Skin of body (tissue), 3 donors: ENCODE results near the gene LCLAT1. TPM values are rescaled to one million over a fixed set of nuclear protein-coding genes. Genes with fewer than 3 reads are reported as not detected.

Source experiments
- DNase-seq: peaks from one replicate; lab custom pipeline; 2025; lab: John Stamatoyannopoulos, UW
- small RNA-seq: library from RNA; depleted of rRNA; stranded (forward); fragments of <200 nt; gene quantifications from one replicate; pipeline ENCODE3, GENCODE V24; 2014; ENCODE audit warnings: low replicate concordance
- total RNA-seq: library from RNA; depleted of rRNA; stranded (reverse); fragments of >200 nt; gene quantifications from one replicate; pipeline ENCODE4 v1.2.3, GENCODE V29; 2014

The LCLAT1 gene
- total RNA-seq, 1 donor from 2014 or later = 14.5 TPM

GRCh38 chr2:30691091-30691947 is 244.3 kb downstream of the LCLAT1 start:
- no peak for DNase-seq

- no peak for DNase-seq
Observed at GRCh38 chr2:30691948-30692828, 245.1 kb downstream of the LCLAT1 start.

GRCh38 chr2:30692829-30693275 is 245.8 kb downstream of the LCLAT1 start:
- no peak for DNase-seq

Small RNA genes lying within 50 kb of the gene (small RNA-seq; reads per million reads assigned to genes)
- gene AC073255.1 = not detected

Other genes with a start within 250 kb of the LCLAT1 start
- gene LBH, start 215.7 kb upstream of the LCLAT1 start, total RNA-seq = 54.4 TPM